HG03565 (cell line): ENCODE results near the gene OCA2.

Experiments
- ATAC-seq: cut with Tn5 transposase; IDR thresholded peaks from one replicate; pipeline ENCODE4 v1.9.1; 2021; ENCODE audit warnings: mild to moderate bottlenecking, moderate library complexity; ENCODE audit not compliant: unreplicated experiment

OCA2 gene

DNA sequence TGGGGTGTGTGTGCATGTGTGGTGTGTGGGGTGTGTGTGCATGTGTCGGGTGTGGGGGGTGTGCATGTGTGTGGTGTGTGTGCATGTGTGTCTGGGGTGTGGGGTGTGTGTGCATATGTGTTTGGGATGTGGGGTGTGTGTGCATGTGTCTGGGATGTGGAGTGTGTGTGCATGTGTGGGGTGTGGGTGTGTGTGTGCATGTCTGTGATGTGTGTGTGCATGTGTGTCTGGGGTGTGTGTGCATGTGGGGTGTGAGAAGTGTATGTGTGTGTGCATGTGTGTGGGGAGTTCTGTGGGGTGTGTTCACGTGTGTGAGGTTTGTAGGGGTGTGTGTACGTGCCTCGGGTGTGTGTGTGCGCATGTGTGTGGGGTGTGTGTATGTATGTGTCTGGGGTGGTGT is 6.7 kb upstream of the OCA2 start:
- no peak for ATAC-seq

DNA sequence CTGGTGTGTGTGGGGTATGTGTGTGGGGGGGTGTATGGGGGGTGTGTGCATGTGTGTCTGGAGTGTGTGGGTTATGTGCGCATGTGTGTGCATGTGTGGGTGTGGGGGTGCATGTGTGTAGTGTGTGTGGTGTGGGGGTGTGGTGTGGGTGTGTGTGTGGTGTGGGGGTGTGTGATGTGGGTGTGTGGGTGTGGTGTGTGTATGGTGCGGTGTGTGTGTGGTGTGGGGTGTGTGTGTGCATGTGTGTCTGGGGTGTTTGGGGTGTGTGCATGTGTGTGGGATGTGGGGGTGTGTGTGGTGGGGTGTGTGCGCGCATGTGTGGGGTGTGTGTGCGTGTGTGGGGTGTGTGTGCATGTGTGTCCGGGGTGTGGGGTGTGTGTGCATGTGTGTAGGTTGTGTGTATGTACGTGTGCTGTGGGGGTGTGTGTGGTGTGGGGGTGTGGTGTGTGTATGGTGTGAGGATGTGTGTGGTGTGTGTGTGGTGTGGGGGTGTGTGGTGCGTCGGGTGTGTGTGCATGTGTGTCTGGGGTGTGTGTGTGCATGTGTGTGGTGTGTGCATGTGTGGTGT is 6.2 kb upstream of the OCA2 start:
- no peak for ATAC-seq

DNA sequence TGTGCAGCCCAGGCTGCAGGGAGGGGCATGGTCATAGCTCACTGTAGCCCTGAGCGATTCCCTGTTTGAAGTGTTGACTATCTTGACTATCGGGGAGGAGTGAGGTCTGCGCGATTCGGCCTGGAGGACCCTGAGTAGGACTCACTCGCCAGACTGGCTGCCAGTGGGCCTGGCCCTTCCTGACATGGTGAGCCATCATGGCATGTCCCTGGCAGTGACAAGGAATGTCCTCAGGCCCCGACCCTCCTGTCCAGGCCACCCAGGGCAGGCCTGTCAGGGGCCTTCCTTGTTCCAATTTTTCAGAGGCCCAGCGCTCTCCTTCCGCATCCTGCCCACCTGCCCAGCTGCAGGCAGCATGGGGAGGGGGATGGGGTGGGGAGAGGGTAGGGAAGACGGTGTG is 5.2 kb upstream of the OCA2 start:
- ATAC-seq = no peak

DNA sequence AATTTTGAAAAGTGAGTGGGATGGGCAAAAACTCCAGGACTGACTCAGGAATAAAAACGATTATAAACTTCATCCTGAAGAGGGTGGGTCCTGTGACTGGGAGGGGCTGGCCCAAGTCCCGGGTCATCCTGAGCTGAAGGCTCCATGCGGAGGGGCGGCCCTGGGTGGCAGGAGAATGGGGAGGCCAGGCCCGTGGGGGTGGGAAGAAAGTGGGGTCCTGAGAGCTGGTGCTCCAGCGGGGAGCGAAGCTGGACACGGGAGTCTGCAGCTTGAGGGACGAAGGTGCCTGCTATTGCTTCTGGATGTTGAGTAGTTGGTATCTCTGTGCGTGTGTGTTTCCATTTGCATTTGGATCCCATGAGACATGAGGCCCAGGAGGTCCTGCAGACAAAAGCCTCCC is 4.7 kb upstream of the OCA2 start:
- ATAC-seq = no peak

DNA sequence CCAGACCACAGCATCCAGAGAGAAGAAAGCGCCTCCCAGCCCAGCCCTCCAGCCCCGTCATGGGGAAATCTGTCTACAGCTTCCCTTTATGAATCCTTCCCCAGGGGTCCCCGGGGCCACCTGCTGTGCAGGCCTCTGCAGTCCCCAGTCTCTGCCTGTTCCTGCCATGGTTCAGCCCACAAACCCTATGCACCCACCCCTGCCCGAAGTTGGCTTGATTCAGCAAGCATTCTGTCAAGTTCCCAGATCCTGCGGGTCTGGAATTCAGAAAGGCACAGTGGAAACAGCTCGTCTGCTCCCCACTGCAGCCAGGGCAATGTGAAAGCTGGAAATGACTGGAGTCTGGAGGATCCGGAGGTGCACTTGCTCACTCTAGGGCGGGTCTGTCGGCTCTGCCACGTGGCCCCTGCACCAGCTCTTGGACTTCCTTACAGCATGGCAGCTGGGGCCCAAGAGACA is 2.9 kb upstream of the OCA2 start:
- no peak for ATAC-seq

DNA sequence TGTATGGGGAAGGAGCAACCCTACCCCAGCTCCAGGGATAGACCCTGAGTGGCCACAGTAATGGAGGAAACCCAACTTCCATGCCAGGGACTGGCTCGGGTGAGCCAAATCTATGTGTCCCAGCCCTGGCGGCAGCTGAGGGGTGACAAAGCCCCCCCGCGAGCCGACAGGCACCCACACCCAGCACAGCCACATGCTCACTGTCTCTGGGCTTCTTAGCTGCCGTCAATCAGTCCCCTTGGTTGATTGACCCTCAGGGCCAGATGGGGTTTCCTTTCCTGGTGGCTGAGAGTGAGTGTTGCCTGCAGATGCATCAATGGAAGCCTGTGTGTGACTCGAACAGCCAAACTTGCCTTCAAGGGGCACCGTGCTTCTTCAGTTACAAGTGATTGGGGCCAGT is 2.1 kb upstream of the OCA2 start:
- ATAC-seq = no peak

DNA sequence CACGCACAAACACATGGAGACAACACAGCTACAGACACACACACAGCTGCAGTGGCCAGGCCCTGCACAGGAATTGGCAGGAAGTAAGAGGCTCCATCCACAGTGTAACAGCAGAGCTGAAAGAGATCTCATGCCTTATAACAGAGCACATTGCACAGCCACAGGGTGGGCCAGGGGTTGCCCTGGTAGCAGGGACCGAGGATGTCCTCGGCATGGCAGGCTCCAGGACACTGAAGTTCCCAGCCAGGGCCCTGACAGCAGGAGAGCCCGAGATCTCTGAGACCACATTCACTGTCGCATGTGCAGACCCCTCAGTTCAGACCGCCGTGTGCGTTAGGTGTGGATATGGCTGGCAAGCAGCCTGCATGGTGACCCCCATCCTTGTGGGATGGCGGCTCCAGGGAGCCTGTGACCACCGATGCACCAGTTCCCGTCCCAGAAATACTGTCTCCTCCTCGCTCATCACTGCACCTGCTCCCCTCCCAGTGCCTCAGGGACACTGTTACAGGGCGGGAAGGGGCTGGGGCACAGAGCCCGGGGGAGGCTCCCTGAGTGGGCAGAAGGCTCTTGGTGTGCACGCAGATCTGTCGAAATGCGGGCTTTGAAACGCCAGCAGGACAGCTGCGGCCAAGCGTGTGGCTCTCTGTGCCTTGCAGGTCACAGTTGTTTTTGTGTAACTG is 1.5 kb upstream of the OCA2 start:
- no peak for ATAC-seq

DNA sequence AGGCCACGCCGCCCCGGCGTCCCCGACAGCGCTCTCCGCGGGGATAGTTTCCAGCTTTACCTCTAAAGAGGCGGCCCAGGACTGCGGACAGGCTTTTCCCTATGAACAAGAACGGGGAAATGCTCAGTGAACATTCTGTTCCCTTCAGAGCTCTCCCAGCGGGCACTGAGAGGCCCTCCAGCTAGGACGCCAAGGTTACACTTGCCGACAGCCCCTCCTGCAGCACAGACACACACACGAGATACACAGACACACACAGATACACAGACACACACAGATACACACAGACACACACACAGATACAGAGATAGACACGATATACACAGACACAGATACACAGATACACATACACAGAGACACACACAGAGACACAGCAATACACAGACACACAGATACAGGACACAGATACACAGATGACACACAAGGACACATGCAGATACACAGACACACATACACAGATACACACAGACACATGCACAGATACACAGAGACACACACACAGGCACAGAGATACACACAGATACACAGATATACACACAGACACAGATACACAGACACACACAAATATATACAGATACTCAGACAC is 533 bp upstream of the OCA2 start:
- no peak for ATAC-seq

DNA sequence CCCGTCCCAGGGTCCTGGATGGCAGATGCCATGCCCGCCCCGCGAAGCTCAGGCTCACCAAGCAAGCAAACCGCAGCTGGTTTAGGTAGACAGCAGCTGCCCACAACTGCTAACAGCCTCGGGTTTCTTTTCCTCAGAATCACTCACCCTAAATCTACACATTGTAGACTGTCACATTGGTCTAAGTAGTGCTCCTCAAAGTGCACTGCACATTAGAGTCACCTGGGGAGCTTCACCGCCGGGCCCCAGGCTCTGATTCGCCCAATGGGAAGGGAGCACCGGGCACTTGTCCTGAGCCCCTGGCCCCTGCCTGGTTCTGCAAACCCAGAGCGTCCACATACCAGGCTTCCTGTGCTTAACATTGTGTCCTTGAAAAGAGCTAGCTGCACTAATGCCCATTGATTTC is 752 bp downstream of the OCA2 start:
- no peak for ATAC-seq

DNA sequence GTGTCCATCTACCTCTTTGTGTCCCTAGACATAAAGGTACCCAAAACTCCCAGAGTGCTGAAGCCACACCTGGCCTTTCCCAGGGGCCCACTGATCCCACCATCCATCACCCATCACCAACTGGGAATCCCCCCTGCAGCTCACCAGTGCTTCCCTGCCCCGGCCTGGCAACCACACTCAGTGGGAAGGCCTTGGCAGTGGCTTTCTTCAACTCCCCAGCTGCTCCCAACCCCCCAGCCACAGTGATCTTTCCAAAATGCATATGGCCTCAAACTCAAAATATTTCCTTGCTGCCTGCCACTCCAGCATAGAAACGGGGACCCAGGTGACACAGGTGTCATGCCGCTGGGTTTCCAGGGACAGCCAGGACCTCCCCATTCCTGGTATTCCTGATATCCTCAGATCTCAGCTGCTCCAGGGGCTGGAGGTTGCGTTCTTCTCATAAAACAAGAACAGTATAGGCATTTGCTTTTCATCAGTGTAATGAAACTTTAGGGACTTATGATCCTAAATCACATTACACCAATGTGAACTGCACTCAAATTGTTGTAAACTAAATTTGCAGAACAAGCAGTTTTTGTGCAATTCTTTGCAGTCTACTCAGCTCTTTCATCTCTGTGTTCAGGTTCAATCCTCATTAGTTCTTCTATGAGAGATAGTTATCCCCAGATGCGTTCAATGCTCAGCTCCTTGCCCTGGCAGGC is 1.3 kb downstream of the OCA2 start:
- no peak for ATAC-seq

DNA sequence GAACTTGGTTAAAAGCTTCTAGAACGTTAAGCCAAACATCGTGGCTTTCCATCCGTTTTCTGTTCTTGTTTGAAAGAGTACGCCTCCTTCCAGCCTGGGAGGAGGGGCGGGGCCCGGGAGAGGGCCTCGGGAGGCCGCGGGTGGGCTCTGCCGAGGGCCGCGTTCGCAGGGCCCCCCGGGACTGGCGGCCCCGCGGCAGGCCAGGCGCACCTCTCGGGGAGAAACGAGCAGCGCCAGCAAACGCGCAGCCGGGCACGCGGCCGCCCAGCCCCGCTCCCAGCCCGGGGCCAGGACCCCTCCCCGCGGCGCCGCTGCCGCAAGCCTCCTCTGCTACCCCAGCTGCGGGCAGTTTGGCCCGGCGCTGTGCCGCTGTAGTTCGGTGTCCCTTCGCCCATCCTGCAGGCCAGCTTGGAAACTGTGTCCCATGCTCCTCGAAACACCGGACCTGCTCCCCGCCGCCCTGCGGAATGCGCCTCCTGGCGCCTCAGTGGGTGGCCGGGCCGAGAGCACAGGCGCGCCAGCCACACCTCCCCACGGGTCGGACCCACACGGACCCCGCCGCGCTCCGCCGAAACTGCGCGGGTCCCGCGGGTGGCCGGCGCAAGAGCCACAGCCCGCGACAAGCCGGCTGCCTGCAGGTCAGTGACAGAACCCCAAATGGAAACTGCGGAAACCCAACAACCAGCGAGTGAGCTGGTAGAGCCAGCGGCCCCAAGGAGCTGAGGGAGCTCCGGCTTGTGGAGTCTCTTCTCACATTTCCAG is 2.3 kb downstream of the OCA2 start:
- ATAC-seq = no peak

DNA sequence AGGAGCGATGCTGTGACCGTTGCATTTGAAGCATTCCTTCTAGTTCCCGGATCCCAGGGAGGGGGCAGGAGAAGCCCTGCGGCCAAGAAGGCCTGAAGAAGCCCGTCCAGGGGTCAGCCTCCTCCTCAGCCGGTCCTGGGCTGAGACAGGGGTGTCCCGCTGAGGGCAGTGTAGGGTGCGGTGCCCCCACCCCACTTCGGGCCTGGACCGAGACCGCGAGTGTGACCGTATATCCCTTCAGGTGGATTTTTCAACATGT is 2.8 kb downstream of the OCA2 start:
- ATAC-seq = no peak

DNA sequence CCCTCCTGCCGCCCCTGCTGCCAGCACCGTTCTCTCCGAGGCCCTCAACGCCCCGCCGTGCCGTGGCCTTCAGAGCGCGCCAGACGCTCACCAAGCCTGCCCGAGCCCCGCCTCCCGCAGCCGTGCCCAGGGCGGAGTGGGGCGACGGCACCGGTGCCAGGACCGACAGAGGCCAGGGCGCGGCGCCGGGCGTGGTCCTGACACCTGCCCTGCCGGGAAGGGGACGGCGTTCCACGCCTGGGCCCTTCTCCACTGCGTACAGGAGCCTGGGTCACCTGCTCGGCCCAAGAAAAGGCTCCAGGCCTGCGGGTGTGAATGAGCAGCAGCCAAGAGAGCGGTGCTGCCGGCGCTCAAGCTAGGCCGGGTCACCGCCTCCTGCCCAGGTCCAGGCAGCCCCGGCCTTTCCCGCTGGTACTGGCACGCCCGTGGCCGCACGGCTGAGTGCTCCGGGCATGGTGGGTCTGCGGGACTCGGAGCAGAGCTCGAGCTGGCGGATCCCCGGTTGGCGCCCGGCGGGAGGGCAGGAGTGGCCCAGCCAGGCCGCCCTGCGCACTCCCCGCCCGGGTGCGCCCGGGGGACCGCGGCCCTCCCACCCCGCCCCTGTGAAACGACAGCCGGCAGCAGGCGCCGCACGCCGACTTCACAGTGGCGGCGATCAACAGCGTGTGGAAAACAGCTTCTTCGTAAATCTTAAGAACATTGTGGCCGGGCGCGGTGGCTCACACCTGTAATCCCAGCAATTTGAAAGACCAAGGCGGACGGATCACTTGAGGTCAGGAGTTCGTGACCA is 4.2 kb downstream of the OCA2 start:
- ATAC-seq = no peak

DNA sequence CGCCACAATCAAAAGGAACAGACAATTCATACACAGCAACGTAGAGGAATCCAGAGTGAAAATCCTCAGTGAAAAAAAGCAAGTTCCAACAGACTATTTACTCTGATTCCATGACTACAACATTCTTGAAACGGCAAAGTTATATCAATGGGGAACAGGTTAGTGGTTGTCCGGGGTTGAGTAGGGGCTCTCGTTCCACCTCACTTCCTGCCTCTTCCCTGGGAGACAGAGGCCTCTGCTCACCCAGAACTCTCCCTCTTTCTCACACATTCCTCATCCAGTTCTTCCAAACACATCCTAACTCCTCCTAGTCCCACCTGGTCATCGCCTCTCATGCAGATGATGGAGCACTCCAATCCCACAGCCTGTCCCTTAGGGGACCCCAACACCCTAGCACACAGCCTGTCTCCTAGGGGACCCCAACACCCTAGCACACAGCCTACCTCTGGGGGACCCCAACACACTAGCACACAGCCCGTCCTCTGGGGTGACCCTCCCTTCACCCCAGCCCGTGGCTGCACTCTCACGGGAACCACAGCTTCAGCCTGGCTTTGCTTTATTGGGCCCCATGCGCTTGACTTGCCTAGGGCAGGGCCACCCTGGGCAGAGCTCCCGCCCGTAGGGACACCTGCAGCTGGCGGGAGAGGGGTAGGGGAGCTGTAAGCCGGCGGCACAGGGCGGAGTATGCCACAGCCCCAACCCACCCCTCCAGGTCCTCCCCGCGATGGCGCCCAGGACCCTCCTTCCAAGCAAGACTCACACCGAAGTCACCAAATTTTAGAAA is 5.2 kb downstream of the OCA2 start:
- no peak for ATAC-seq

DNA sequence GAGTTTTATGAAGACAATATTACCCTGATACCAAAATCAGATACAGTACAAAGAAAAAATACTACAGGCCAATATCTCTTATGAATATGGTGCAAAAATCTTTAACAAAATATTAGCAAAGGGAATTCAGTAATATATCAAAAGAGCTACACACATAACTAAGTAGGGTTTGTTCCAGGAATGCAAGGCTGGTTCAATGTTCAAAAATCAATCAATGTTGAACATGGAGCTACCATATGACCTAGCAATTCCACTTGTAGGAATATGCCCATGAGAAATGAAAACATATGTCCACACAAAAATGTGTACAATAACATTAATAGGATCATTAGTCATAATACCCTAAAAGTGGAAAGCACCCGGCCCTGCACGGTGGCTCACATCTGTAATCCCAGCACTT is 7.8 kb downstream of the OCA2 start:
- ATAC-seq = no peak

DNA sequence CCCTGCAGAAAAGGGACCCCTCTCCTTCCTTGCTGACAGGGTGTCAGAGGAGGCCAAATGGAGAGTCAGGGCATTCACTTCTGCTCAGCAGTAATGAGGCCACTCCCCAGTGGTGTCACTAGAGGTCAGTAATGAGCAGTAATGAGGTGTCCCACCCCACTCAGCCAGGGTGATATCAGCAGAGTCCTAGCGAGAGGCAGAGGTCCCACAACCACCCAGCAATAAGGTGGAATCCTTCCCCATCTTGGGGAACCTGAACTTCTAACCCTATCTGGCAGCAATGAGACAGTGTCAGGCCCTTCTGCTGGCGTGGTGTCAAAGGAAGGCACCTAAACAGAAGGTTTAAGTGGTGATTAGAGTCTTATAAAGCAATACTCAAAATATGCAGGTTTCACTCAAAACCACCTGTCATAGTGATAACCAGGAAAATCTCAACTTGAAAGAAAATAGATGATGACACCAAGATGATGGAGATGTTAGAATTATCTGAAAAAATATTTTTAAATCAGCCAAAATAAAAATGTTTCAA is 12.9 kb downstream of the OCA2 start:
- peak; percentile 97 for ATAC-seq

DNA sequence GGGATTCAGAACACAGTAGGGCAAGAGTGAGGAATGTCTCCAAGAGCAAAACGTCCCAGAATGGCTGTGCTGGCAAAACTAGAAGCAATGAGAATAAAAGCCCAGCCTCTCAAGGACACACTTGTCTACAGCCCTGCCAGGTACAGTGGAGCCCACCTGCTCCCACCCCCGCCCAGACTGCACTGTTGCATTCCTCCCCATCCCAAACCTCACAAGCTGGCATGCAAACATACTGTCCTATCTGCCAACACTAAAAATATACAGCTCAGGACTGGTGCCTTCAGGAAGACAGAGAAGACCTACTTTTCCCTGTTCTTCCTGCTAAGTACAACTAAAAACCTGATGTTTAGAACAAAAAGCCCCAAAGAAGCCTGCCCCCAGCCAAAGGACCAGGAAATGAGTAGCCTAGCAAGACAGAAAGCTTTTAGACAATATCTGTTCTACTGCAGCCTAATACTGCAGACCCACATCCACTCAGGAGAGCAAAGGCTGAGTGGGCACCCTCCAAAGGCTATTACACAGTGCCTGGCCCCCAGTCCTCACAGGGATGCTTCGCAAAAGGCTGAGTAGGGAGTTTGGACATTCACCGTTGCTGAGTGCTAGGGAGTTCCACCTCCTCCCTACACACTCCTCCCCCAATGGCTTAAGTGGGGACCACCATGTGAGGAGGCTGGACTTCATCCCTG is 13.5 kb downstream of the OCA2 start:
- ATAC-seq = peak; percentile 10

DNA sequence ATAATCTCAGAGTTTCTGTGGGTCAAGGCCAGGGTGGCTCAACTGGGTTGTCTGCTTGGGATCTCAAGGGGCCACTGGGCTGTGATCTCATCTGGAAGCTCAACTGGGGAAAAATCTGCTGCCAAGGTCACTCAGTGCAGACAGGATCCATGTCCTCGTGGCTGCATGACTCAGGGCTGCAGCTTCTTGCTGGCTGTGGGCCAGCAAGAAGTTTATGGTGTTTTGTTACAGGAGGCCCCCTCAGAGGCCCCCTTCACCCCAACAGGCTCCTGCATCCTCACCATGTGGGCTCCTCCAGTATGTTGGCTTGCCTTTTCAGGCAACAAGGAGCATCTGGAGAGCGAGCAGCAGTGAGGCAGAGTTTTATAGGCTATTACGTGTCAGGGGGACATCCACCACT is 14.6 kb downstream of the OCA2 start:
- ATAC-seq = no peak
